H1 (cell line): Measurements from ENCODE around the gene MIEF2. TPM values are rescaled to one million over a fixed set of nuclear protein-coding genes. Genes with fewer than 3 reads are reported as not detected.

Source experiments
- CTCF ChIA-PET: fragments of 300-600 bp; sonication (Branson Sonifier 250); formaldehyde crosslinking; loops from one replicate; lab custom pipeline; 2021; ENCODE audit not compliant: partially characterized antibody; lab: Charles Lee
- POLR2A ChIA-PET: fragments of 300-600 bp; sonication (Branson Sonifier 250); formaldehyde crosslinking; loops from one replicate; lab custom pipeline; 2021; ENCODE audit warnings: inconsistent platforms; ENCODE audit not compliant: partially characterized antibody; lab: Charles Lee
- DNase-seq, 2 experiments: peaks; one replicate each; pipeline versions ENCODE4 v3.0.0 to v3.0.0-alpha.2; 2010 to 2022; ENCODE audit warnings: low spot score in 2 of 2, low read depth in 1 of 2, mixed read lengths in 1 of 2
- FAIRE-seq: peaks from 2 replicates; lab custom pipeline; 2011; peaks lifted over from hg19 to GRCh38; lab: Jason Lieb, UNC
- H2AFZ ChIP-seq: 2 replicates; pipeline ENCODE4 v1.8.1; 2012; ENCODE audit warnings: low read length, inconsistent platforms
- H2AK5ac ChIP-seq: 2 replicates; pipeline ENCODE4 v1.6.1; 2013; ENCODE audit warnings: low read depth, low read length
- H2BK120ac ChIP-seq: replicated peaks from 2 replicates; pipeline ENCODE3; 2013; ENCODE audit warnings: low read depth, low read length, inconsistent platforms
- H2BK12ac ChIP-seq: 2 replicates; pipeline ENCODE4 v1.6.1; 2013; ENCODE audit warnings: low read depth, low read length
- H2BK15ac ChIP-seq: 2 replicates; pipeline ENCODE4 v1.6.1; 2013; ENCODE audit warnings: low read length
- H2BK20ac ChIP-seq: 2 replicates; pipeline ENCODE4 v1.6.1; 2013; ENCODE audit warnings: low read length
- H2BK5ac ChIP-seq: 2 replicates; pipeline ENCODE4 v1.6.1; 2013; ENCODE audit warnings: low read depth, low read length
- H3K14ac ChIP-seq: 2 replicates; pipeline ENCODE4 v1.6.1; 2013; ENCODE audit warnings: inconsistent platforms; ENCODE audit not compliant: insufficient read length
- H3K18ac ChIP-seq: 2 replicates; pipeline ENCODE4 v1.6.1; 2013; ENCODE audit warnings: low read length; ENCODE audit errors: extremely low read depth
- H3K23ac ChIP-seq: 2 replicates; pipeline ENCODE4 v1.6.1; 2013; ENCODE audit warnings: inconsistent platforms; ENCODE audit not compliant: insufficient read length
- H3K23me2 ChIP-seq: 2 replicates; pipeline ENCODE4 v1.6.1; 2013; ENCODE audit warnings: low read depth, low read length
- H3K27ac ChIP-seq: 2 replicates; pipeline ENCODE4 v1.6.1; 2011; ENCODE audit warnings: low read depth, low read length, inconsistent platforms
- H3K27me3 ChIP-seq, 4 experiments: replicated peaks in 1 of 4; 1 replicate in 1 of 4; 2 replicates in 3 of 4; pipeline versions ENCODE4 v1.6.1 to v1.8.1; 2011 to 2013; ENCODE audit warnings: low read length in 3 of 4, mild to moderate bottlenecking in 3 of 4, inconsistent platforms in 2 of 4, mixed read lengths in 2 of 4, moderate library complexity in 1 of 4; ENCODE audit not compliant: control insufficient read depth in 3 of 4, insufficient read depth in 3 of 4; ENCODE audit errors: extremely low read depth in 1 of 4
- H3K36me3 ChIP-seq, 4 experiments: 2 replicates each; pipeline versions ENCODE4 v1.6.1 to v1.8.1; 2011 to 2013; ENCODE audit warnings: mild to moderate bottlenecking in 4 of 4, low read length in 3 of 4, moderate library complexity in 2 of 4, control low read depth in 1 of 4, inconsistent platforms in 1 of 4; ENCODE audit not compliant: insufficient read depth in 4 of 4, control insufficient read depth in 2 of 4
- H3K4ac ChIP-seq: replicated peaks from 2 replicates; pipeline ENCODE3; 2013; ENCODE audit warnings: low read length, low read depth, mixed read lengths, inconsistent platforms; ENCODE audit not compliant: insufficient read length
- H3K4me1 ChIP-seq, 4 experiments: replicated peaks in 1 of 4; 1 replicate in 1 of 4; 2 replicates in 3 of 4; pipeline versions ENCODE4 v1.6.1 to v1.8.1; 2011 to 2013; ENCODE audit warnings: low read length in 3 of 4, inconsistent platforms in 2 of 4, mixed read lengths in 1 of 4; ENCODE audit not compliant: insufficient read depth in 4 of 4, control insufficient read depth in 3 of 4
- H3K4me2 ChIP-seq, 2 experiments: 2 replicates each; pipeline versions ENCODE4 v1.6.1 to v1.8.1; 2011 to 2013; ENCODE audit warnings: low read depth in 2 of 2, low read length in 2 of 2, control low read depth in 1 of 2, inconsistent platforms in 1 of 2, mild to moderate bottlenecking in 1 of 2; ENCODE audit not compliant: insufficient read depth in 1 of 2
- H3K4me3 ChIP-seq, 4 experiments: fragments of 200-600, 300-600 bp in 1 of 4; sonication (generic), shearing (Covaris generic), sonication (Bioruptor Twin) in 1 of 4; 2 replicates each; pipeline versions ENCODE4 v1.5.1 to v1.8.1; 2011 to 2016; ENCODE audit warnings: low read length in 4 of 4, low read depth in 3 of 4, control low read depth in 2 of 4, inconsistent platforms in 2 of 4, mild to moderate bottlenecking in 2 of 4, mixed read lengths in 1 of 4, moderate library complexity in 1 of 4; ENCODE audit not compliant: insufficient read depth in 2 of 4; ENCODE audit errors: extremely low read depth in 1 of 4
- H3K56ac ChIP-seq: replicated peaks from 2 replicates; pipeline ENCODE3; 2013; ENCODE audit warnings: low read depth, mild to moderate bottlenecking, mixed read lengths, low read length, inconsistent platforms; ENCODE audit not compliant: insufficient read length
- H3K79me1 ChIP-seq: 2 replicates; pipeline ENCODE4 v1.6.1; 2013; ENCODE audit warnings: low read depth, low read length, control low read depth
- H3K79me2 ChIP-seq, 2 experiments: 2 replicates each; pipeline versions ENCODE4 v1.6.1 to v1.8.1; 2012 to 2013; ENCODE audit warnings: low read length in 2 of 2, mild to moderate bottlenecking in 2 of 2, inconsistent platforms in 1 of 2; ENCODE audit not compliant: insufficient read depth in 2 of 2, control insufficient read depth in 1 of 2
- H3K9ac ChIP-seq, 4 experiments: replicated peaks in 1 of 4; 1 replicate in 1 of 4; 2 replicates in 3 of 4; pipeline versions ENCODE4 v1.6.1 to v1.8.1; 2011 to 2013; ENCODE audit warnings: low read depth in 3 of 4, low read length in 3 of 4, control low read depth in 2 of 4, mild to moderate bottlenecking in 2 of 4, moderate library complexity in 2 of 4, inconsistent platforms in 1 of 4; ENCODE audit errors: extremely low read depth in 1 of 4
- H3K9me3 ChIP-seq, 2 experiments: 2 replicates each; pipeline versions ENCODE4 v1.6.1 to v1.8.1; 2012 to 2013; ENCODE audit warnings: mild to moderate bottlenecking in 2 of 2, moderate library complexity in 2 of 2, control low read depth in 1 of 2, inconsistent platforms in 1 of 2, low read depth in 1 of 2, low read length in 1 of 2, mixed read lengths in 1 of 2; ENCODE audit not compliant: insufficient read depth in 2 of 2
- H4K20me1 ChIP-seq, 2 experiments: replicated peaks in 1 of 2; 2 replicates each; pipeline versions ENCODE3 to v1.8.1; 2011 to 2013; ENCODE audit warnings: inconsistent platforms in 2 of 2, low read length in 2 of 2, mild to moderate bottlenecking in 1 of 2; ENCODE audit not compliant: insufficient read depth in 2 of 2, control insufficient read depth in 1 of 2
- H4K5ac ChIP-seq: 2 replicates; pipeline ENCODE4 v1.6.1; 2013; ENCODE audit warnings: low read length, low read depth, mixed read lengths, inconsistent platforms; ENCODE audit not compliant: insufficient read length
- H4K8ac ChIP-seq: 2 replicates; pipeline ENCODE4 v1.8.0; 2013; ENCODE audit warnings: mild to moderate bottlenecking, moderate library complexity, low read length, inconsistent platforms; ENCODE audit not compliant: insufficient read depth; ENCODE audit errors: extremely low read depth
- H4K91ac ChIP-seq: replicated peaks from 2 replicates; pipeline ENCODE3; 2013; ENCODE audit warnings: low read length, mixed read lengths, inconsistent platforms; ENCODE audit not compliant: insufficient read length
- BCL11A ChIP-seq, 2 experiments: IDR thresholded peaks; one replicate each; pipeline ENCODE4 v1.6.1; 2011; ENCODE audit warnings: low read depth in 2 of 2, low read length in 2 of 2, mild to moderate bottlenecking in 2 of 2
- KDM5A ChIP-seq: fragments of 200-600 bp; IDR thresholded peaks from 2 replicates; pipeline ENCODE4 v1.7.1; 2012; ENCODE audit warnings: mild to moderate bottlenecking, low read length, inconsistent platforms, mixed read lengths
- POLR2A ChIP-seq, 2 experiments: IDR thresholded peaks; 1 replicate in 1 of 2; 2 replicates in 1 of 2; pipeline ENCODE4 v1.6.1; 2011; ENCODE audit warnings: low read depth in 2 of 2, low read length in 2 of 2, mild to moderate bottlenecking in 2 of 2; ENCODE audit errors: control extremely low read depth in 1 of 2
- RBBP5 ChIP-seq: IDR thresholded peaks from 2 replicates; pipeline ENCODE4 v1.7.1; 2012; ENCODE audit warnings: low read depth, mild to moderate bottlenecking, inconsistent platforms, low read length, moderate library complexity, borderline replicate concordance
- SUZ12 ChIP-seq: fragments of 200-600 bp; sonication (generic); IDR thresholded peaks from 2 replicates; pipeline ENCODE4 v1.6.1; 2012; ENCODE audit warnings: mild to moderate bottlenecking, inconsistent platforms, low read length, moderate library complexity, mixed read lengths
- TBP ChIP-seq: IDR thresholded peaks from 2 replicates; pipeline ENCODE4 v1.6.1; 2011; ENCODE audit warnings: low read depth, low read length, improper control_type of control experiment
- TEAD4 ChIP-seq: IDR thresholded peaks from 2 replicates; pipeline ENCODE4 v1.6.1; 2012; ENCODE audit warnings: low read depth, low read length, inconsistent platforms, mixed read lengths
- WGBS, 2 experiments: shearing (Covaris generic) in 1 of 2; methylation state at CpG; one replicate each; pipeline versions ENCODE4 v1.1.6 to v1.1.7; 2013 to 2015; ENCODE audit warnings: low lambda C conversion rate in 2 of 2, mixed read lengths in 2 of 2, inconsistent platforms in 1 of 2, low coverage in 1 of 2, missing lambda C conversion rate in 1 of 2; ENCODE audit not compliant: insufficient replicate concordance in 2 of 2, insufficient coverage in 1 of 2, insufficient read length in 1 of 2; ENCODE audit errors: extremely low coverage in 1 of 2, missing lambda C conversion rate in 1 of 2; 5-methylcytosine and 5-hydroxymethylcytosine counted together
- polyA plus RNA-seq, 7 experiments: library from polyadenylated mRNA; depleted of rRNA in 3 of 7; stranded (reverse) in 5 of 7; unstranded in 2 of 7; fragments of >200 nt in 5 of 7; fragments of 200-250 nt in 2 of 7; gene quantifications; 1 replicate in 5 of 7; 2 replicates in 1 of 7; 4 replicates in 1 of 7; pipeline versions ENCODE4 v1.2.1 to v1.2.3, GENCODE V29; 2011 to 2013; ENCODE audit warnings: missing spikeins in 2 of 7, mixed read lengths in 2 of 7
- total RNA-seq: library from RNA; stranded (reverse); fragmentation: NEBNext Ultra II Directional; extraction: Animal tissue kit (Norgen Biotek cat#: 25700); gene quantifications from 2 replicates; pipeline ENCODE4 v1.2.1, GENCODE V29; 2021
- TF ChIP-seq, protein P1 (sequence below), 3 experiments: IDR thresholded peaks; 1 replicate in 2 of 3; 2 replicates in 1 of 3; pipeline versions ENCODE4 v1.5.1 to v1.6.1; 2011; ENCODE audit warnings: low read length in 3 of 3, mild to moderate bottlenecking in 3 of 3, inconsistent platforms in 2 of 3, low read depth in 1 of 3, moderate library complexity in 1 of 3; ENCODE audit not compliant: insufficient read depth in 1 of 3; ENCODE audit errors: control extremely low read depth in 1 of 3
- TF ChIP-seq, protein P2 (sequence below): IDR thresholded peaks from 2 replicates; pipeline ENCODE4 v1.6.1; 2012; ENCODE audit warnings: inconsistent platforms

The MIEF2 gene
- total and polyA plus RNA-seq, 2 of the 8 experiments (the other 6 are each of a cell fraction or from before 2014, with no cell fraction given), result 9.9 to 24.9 TPM

GRCh38 chr17:18314059-18314730 lies 53.7 kb downstream of the MIEF2 start:
- Histone ChIP-seq H3K36me3 (peaks cover 0 to 28% (median 12%) of the 10 kb centered on the region in 4 experiments; a peak in 4 of 8 replicates), H3K4ac (no peak overlapping the region), H3K18ac (peak overlapping the region; percentile 52; the same call in 1 of the 2 replicates), H3K9ac (peak overlapping the region; percentile 81 to 91 (median 86)), H2AFZ (no peak overlapping the region), H4K20me1 (peaks cover 16 to 20% of the 10 kb centered on the region in 2 experiments), H2BK20ac (no peak overlapping the region), H3K23me2 (peaks cover 7% of the 10 kb centered on the region), H3K4me1 (peaks cover 0 to 12% (median 4%) of the 10 kb centered on the region in 4 experiments; a peak in 5 of 7 replicates), H3K14ac (no peak overlapping the region), H2BK5ac (peak overlapping the region; percentile 94), H3K27me3 (no peaks in the 10 kb centered on the region), H3K9me3 (no peaks in the 10 kb centered on the region), H3K23ac (peak overlapping the region; percentile 19), H3K79me2 (peaks cover 30 to 77% of the 10 kb centered on the region in 2 experiments), H3K27ac (peak overlapping the region; percentile 84), H3K4me2 (peak overlapping the region; percentile 96 to 100), H2BK120ac (no peak overlapping the region), H4K8ac (peak overlapping the region; percentile 92), H3K4me3 (peak overlapping the region; percentile 83 to 92 (median 86)), H4K91ac (peak overlapping the region; percentile 52), H2BK12ac (no peak overlapping the region), H4K5ac (peak overlapping the region; percentile 61), H2BK15ac (no peak overlapping the region), H3K79me1 (peaks cover 24% of the 10 kb centered on the region), H3K56ac (peak overlapping the region; percentile 56), H2AK5ac (peak overlapping the region; percentile 5; the same call in 1 of the 2 replicates)
- no peak for DNase-seq
- FAIRE-seq, result no peak
- 4% methylated on average over 34 of the region's 39 CpGs; no CpG with 5 or more reads in 1 of the 2 experiments for WGBS, 2 experiments
- ChIA-PET CTCF (interaction anchor here (0.6 to 0.8 kb wide), 2 partner anchors 67 to 97 kb away, joined by 3 read pairs; no protein-coding TSS in a partner anchor), POLR2A (interaction anchor here (0.6 to 2.7 kb wide), 15 partner anchors 9 to 131 kb away, joined by 3 to 15 read pairs (median 5); partner anchors contain the start of genes ALKBH5, LLGL1 and SHMT1)
- TF ChIP-seq RBBP5 (no peak), POLR2A (IDR thresholded peaks at IDR 0.05; ENCODE audit: control extremely low read depth in 1 of 2, low read depth in 2 of 2, low read length in 2 of 2) (peak; percentile 3 to 34; a peak in 1 of 3 replicates), TEAD4 (no peak), SUZ12 (no peak), KDM5A (0 out of 2 replicates have a peak, but pooled peaks have one; percentile 10), BCL11A (IDR thresholded peaks at IDR 0.05; ENCODE audit: low read depth in 2 of 2, low read length in 2 of 2) (no peak), TBP (no peak)
- TF ChIP-seq, protein P1, sequence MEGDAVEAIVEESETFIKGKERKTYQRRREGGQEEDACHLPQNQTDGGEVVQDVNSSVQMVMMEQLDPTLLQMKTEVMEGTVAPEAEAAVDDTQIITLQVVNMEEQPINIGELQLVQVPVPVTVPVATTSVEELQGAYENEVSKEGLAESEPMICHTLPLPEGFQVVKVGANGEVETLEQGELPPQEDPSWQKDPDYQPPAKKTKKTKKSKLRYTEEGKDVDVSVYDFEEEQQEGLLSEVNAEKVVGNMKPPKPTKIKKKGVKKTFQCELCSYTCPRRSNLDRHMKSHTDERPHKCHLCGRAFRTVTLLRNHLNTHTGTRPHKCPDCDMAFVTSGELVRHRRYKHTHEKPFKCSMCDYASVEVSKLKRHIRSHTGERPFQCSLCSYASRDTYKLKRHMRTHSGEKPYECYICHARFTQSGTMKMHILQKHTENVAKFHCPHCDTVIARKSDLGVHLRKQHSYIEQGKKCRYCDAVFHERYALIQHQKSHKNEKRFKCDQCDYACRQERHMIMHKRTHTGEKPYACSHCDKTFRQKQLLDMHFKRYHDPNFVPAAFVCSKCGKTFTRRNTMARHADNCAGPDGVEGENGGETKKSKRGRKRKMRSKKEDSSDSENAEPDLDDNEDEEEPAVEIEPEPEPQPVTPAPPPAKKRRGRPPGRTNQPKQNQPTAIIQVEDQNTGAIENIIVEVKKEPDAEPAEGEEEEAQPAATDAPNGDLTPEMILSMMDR (IDR thresholded peaks at IDR 0.05; ENCODE audit: control extremely low read depth in 1 of 3, insufficient read depth in 1 of 3, low read depth in 1 of 3, low read length in 3 of 3), result no peak
- TF ChIP-seq, protein P2, sequence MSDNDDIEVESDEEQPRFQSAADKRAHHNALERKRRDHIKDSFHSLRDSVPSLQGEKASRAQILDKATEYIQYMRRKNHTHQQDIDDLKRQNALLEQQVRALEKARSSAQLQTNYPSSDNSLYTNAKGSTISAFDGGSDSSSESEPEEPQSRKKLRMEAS, result peak; percentile 58; the same call in 1 of the 2 replicates
